Right ventricle myocardium inferior (tissue), 1 donor: Measurements from ENCODE around the gene SPATS2L. TPM values are rescaled to one million over a fixed set of nuclear protein-coding genes. Genes with fewer than 3 reads are reported as not detected.

Experiments
- ATAC-seq: fragments of 200-7000 bp; cut with Tn5 transposase; one replicate; pipeline ENCODE4 v1.9.1; 2020; ENCODE audit warnings: mild to moderate bottlenecking, moderate library complexity
- DNase-seq: peaks from one replicate; pipeline ENCODE4 v3.0.0; 2021; ENCODE audit errors: missing footprints
- intact Hi-C: fragments of 100-400 bp; cut with DNase I; formaldehyde crosslinking; loops from one replicate; pipeline ENCODE4 v1.11.0; 2022
- total RNA-seq: library from RNA; stranded (reverse); fragmentation: NEBNext Ultra II Directional; extraction: Animal tissue kit (Norgen Biotek cat#: 25700); gene quantifications from one replicate; pipeline ENCODE4 v1.2.1, GENCODE V29; 2021
- donor health status: DM: no; HTN: yes; CAD: no; lungs with severe emphysema.

The SPATS2L gene
- total RNA-seq, 1 donor from 2014 or later, result 89.5 TPM

GRCh38 chr2:200383380-200384110 lies 77.1 kb downstream of the SPATS2L start:
- ATAC-seq (no peak), DNase-seq (no peak)
- intact Hi-C loops, result no loop called here

- ATAC-seq (peak; percentile 26), DNase-seq (no peak)
- intact Hi-C loops, result no loop called here
These were observed 78.7 kb downstream of the SPATS2L start for GRCh38 chr2:200385063-200385635.

GRCh38 chr2:200393191-200393590 lies 86.7 kb downstream of the SPATS2L start:
- intact Hi-C loops, result no loop called here
- DNase-seq (no peak), ATAC-seq (no peak)

GRCh38 chr2:200394045-200394444 lies 87.6 kb downstream of the SPATS2L start:
- ATAC-seq, result no peak
- DNase-seq, result no peak
- intact Hi-C loops, result no loop called here

DNA sequence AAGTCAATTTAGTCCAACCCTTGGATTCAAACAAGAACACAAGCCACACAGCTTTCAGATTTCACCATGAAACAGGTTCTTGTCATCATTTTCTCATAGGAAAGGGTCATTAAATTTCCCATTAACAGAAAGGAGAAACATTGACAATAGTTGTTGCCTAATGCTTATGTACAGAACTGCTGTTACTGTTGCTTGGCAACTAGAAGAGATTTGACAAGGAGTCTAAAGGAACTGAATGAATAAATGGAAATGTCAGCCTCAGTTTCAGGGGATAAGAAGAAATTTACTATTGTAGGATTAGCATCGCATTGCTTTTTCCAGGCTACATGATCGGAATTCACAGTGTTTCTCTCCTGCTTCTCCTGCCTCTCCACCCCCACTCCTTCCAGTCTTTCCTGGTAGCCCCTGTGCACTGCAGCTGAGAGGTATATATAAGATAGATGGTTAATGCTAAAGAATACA lies 90.3 kb downstream of the SPATS2L start:
- no peak for ATAC-seq
- intact Hi-C loops, result no loop called here
- no peak for DNase-seq

DNA sequence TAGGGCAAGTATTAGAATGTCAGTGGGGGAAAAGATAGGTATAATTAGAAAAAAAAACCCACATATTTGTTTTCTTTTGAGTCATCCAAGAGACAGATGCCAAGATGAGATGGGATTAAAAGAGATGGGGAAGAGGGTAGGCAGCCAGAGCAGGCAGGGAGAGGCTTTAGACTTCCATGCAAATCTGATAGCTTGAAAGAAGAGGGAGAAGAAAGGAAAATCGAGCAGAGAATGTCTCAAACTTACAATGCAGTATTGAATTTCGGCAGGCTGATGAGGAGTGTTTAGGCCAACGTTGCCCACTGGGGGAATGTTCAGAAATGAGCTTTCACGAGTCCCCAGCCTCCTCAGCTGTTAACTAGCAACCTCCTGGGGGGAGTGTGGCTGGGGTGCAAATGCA lies 91.3 kb downstream of the SPATS2L start:
- ATAC-seq (no peak), DNase-seq (no peak)
- intact Hi-C loops, result no loop called here

GRCh38 chr2:200399046-200399445 lies 92.6 kb downstream of the SPATS2L start:
- ATAC-seq, result no peak
- no peak for DNase-seq
- intact Hi-C loops, result no loop called here

GRCh38 chr2:200399636-200400035 lies 93.1 kb downstream of the SPATS2L start:
- DNase-seq (no peak), ATAC-seq (no peak)
- intact Hi-C loops, result no loop called here

- intact Hi-C loops, result no loop called here
- no peak for ATAC-seq
- DNase-seq, result no peak
These were observed 97.3 kb downstream of the SPATS2L start for GRCh38 chr2:200403814-200404213.

GRCh38 chr2:200404615-200405014 lies 98.1 kb downstream of the SPATS2L start:
- DNase-seq (no peak), ATAC-seq (no peak)
- intact Hi-C loops, result loop anchor here (5.0 kb wide), 1 partner anchor 97 kb away; the partner anchor contains the start of gene SPATS2L

DNA sequence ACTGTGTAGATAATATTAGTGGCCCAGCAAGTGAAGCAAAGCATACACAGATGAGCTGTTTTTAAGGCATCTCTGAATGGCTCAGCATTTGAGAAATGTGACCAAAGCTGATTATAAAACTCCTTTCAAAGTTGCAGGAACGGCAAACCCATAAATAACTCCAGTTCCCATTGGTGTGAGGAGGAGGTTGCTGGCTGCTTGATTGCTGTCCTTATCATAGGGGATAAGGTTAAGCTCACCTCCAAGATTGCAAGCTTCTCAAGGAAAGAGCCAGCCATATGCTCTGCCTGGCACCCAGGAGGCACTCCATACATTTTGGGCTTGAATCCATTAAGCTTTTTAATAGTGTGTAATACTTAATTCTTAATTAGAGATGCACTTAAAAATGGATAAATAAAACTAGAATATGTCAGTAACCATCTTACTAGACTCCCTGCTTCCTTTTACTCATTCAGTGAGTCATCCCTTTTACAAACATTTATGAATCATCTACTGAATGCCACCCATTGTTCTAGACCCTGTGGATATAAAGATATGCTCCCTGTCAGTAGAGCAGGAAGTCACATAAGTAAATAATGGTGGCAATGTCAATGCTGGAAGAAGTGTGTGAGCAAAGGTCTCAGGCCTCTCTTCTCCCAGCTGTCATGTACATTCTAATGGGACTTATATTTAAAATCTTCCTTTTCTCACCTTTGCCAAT lies 99.3 kb downstream of the SPATS2L start:
- ATAC-seq (peak; percentile 67), DNase-seq (no peak)
- intact Hi-C loops, result loop anchor here (5.0 kb wide), 1 partner anchor 98 kb away; the partner anchor contains the start of gene SPATS2L

GRCh38 chr2:200406379-200406778 lies 99.9 kb downstream of the SPATS2L start:
- ATAC-seq, result peak; percentile 17
- no peak for DNase-seq
- intact Hi-C loops, result loop anchor here (5.0 kb wide), 1 partner anchor 99 kb away; the partner anchor contains the start of gene SPATS2L

GRCh38 chr2:200408428-200409316 lies 102.2 kb downstream of the SPATS2L start:
- DNase-seq (no peak), ATAC-seq (no peak)
- intact Hi-C loops, result loop anchor here (5.0 kb wide), 1 partner anchor 101 kb away; the partner anchor contains the start of gene SPATS2L

- ATAC-seq, result peak; percentile 42
- no peak for DNase-seq
- intact Hi-C loops, result no loop called here
These were observed 105.3 kb downstream of the SPATS2L start for GRCh38 chr2:200411831-200412230.

- DNase-seq, result no peak
- no peak for ATAC-seq
These were observed 107.9 kb downstream of the SPATS2L start for GRCh38 chr2:200414367-200414766.

GRCh38 chr2:200415455-200415854 lies 109.0 kb downstream of the SPATS2L start:
- intact Hi-C loops, result no loop called here
- DNase-seq (no peak), ATAC-seq (no peak)

More at GRCh38 chr2:200414367-200414766, 107.9 kb downstream of the SPATS2L start:
- intact Hi-C loops, result no loop called here

DNA sequence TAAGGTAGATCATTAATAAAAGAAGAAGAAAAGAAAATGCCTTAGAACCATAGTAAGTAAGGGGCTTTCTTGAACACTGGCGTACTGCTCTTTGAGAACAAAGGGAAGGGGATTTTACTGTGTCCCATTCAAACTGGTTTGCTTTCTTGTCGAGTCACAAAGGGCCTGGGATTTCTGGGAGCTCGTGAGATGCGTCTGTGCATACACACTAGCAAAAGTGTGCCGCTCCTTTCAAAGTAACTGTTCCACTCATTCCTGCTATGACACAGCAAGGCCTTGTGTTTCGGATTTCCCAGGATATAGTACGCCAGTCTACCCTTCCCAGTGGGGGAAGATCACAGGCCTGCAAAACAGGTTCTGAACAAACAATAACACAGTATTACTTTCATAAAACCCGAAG lies 110.4 kb downstream of the SPATS2L start:
- DNase-seq (no peak), ATAC-seq (no peak)
- intact Hi-C loops, result no loop called here

- ATAC-seq (no peak), DNase-seq (no peak)
- intact Hi-C loops, result no loop called here
These were observed 110.9 kb downstream of the SPATS2L start for GRCh38 chr2:200417366-200417765.

DNA sequence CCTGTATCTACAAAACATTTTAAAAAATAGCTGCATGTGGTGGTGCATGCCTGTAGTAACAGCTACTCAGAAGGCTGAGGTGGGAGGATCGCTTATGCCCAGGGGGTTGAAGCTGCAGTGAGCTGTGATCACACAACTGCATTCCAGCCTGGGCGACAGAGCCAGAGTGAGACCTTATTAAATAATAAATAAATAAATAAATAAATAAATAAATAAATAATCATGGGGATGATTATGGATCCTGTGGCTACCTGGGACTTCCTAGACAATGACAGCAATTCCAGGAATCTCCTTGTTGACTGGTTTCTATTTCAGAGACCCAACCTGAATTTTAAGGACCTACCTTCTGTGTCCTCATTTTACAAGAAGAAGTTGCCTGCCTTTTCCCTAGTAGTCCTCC lies 111.9 kb downstream of the SPATS2L start:
- DNase-seq (no peak), ATAC-seq (no peak)
- intact Hi-C loops, result no loop called here
